ENCODE results near the gene PLEKHG3. TPM values are rescaled to one million over a fixed set of nuclear protein-coding genes. Genes with fewer than 3 reads are reported as not detected.

PLEKHG3 gene
- total and polyA plus RNA-seq, 10 of the 15 experiments (the other 5 are each of a cell fraction or from before 2014, with no cell fraction given): 0.03 to 0.73 (median 0.07) TPM; not detected in 5

DNA sequence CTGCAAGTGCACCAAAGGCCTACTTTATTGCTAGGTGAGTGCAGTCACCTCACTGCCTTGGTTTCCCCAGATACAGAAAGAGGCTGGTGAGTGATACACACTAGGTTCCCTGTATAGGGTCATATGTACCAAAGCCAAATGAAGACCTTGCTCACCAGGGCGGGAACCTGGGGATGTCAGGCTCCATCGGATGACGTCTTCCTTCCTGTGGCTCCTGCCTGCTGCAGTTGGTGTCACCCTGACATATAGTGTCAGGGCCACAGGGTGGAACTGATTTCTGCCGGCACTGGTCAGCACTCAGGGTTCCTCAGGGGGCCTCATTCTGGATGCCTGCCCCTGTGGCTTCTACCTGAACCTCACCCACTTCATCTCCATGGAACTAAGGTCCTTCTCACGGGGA, 43.1 kb downstream of the PLEKHG3 start:
- no peak for FAIRE-seq
- Histone ChIP-seq H3K4me3 (no peak overlapping the region), H4K20me1 (ENCODE audit: control insufficient read depth, insufficient read depth) (no peaks in the 10 kb centered on the region), H3K4me2 (ENCODE audit: control insufficient read depth, insufficient read depth) (no peak overlapping the region), H3K4me1 (ENCODE audit: control insufficient read depth, insufficient read depth, low read length) (no peaks in the 10 kb centered on the region), H3K27me3 (replicated peaks in 1 of 2; ENCODE audit: control insufficient read depth in 2 of 2, insufficient read depth in 2 of 2, low read length in 1 of 2) (peaks cover 0 to 2% of the 10 kb centered on the region in 2 experiments; a peak in 2 of 4 replicates), H3K9me3 (replicated peaks; ENCODE audit: control insufficient read depth, insufficient read depth, low read length) (no peaks in the 10 kb centered on the region; the same call in 2 of the 3 replicates), H2AFZ (ENCODE audit: control insufficient read depth, low read depth, low read length) (no peak overlapping the region), H3K27ac (ENCODE audit: control insufficient read depth, insufficient read depth) (no peak overlapping the region), H3K36me3 (ENCODE audit: control insufficient read depth in 2 of 2, insufficient read depth in 2 of 2, low read length in 1 of 2) (no peaks in the 10 kb centered on the region; a peak in 1 of 4 replicates), H3K9ac (ENCODE audit: control insufficient read depth, insufficient read depth, low read length) (no peak overlapping the region), H3K79me2 (ENCODE audit: control insufficient read depth, insufficient read depth, low read length) (no peaks in the 10 kb centered on the region)
- BruUV-seq (replicated peaks): no TSS peak
- WGBS (ENCODE audit: insufficient coverage, insufficient replicate concordance, low lambda C conversion rate, missing lambda C conversion rate): 40% methylated on average over 5 of the region's 5 CpGs
- CTCF ChIA-PET: no interaction called here
- no peak for DNase-seq (ENCODE audit: low read depth, low spot score)
- no peak for ATAC-seq
- POLR2A ChIA-PET: no interaction called here
- RAD21 ChIA-PET (ENCODE audit: unreplicated experiment): no interaction called here
- no peak for TF ChIP-seq RUNX3 (IDR thresholded peaks at IDR 0.05; ENCODE audit: low read length)
- TF ChIP-seq, protein P1, sequence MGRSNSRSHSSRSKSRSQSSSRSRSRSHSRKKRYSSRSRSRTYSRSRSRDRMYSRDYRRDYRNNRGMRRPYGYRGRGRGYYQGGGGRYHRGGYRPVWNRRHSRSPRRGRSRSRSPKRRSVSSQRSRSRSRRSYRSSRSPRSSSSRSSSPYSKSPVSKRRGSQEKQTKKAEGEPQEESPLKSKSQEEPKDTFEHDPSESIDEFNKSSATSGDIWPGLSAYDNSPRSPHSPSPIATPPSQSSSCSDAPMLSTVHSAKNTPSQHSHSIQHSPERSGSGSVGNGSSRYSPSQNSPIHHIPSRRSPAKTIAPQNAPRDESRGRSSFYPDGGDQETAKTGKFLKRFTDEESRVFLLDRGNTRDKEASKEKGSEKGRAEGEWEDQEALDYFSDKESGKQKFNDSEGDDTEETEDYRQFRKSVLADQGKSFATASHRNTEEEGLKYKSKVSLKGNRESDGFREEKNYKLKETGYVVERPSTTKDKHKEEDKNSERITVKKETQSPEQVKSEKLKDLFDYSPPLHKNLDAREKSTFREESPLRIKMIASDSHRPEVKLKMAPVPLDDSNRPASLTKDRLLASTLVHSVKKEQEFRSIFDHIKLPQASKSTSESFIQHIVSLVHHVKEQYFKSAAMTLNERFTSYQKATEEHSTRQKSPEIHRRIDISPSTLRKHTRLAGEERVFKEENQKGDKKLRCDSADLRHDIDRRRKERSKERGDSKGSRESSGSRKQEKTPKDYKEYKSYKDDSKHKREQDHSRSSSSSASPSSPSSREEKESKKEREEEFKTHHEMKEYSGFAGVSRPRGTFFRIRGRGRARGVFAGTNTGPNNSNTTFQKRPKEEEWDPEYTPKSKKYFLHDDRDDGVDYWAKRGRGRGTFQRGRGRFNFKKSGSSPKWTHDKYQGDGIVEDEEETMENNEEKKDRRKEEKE (IDR thresholded peaks at IDR 0.05): no peak
- no peak for TF ChIP-seq NRF1 (conservative IDR thresholded peaks at IDR 0.05; ENCODE audit: low read depth, low read length)
- TF ChIP-seq RAD51 (IDR thresholded peaks at IDR 0.05): no peak
- no peak for TF ChIP-seq YY1 (IDR thresholded peaks at IDR 0.05; ENCODE audit: low read depth, low read length)
- TF ChIP-seq TARDBP (IDR thresholded peaks at IDR 0.05; ENCODE audit: borderline replicate concordance): no peak
- no peak for TF ChIP-seq JUND (IDR thresholded peaks at IDR 0.05; ENCODE audit: low read depth, low read length)
- TF ChIP-seq, protein P2, sequence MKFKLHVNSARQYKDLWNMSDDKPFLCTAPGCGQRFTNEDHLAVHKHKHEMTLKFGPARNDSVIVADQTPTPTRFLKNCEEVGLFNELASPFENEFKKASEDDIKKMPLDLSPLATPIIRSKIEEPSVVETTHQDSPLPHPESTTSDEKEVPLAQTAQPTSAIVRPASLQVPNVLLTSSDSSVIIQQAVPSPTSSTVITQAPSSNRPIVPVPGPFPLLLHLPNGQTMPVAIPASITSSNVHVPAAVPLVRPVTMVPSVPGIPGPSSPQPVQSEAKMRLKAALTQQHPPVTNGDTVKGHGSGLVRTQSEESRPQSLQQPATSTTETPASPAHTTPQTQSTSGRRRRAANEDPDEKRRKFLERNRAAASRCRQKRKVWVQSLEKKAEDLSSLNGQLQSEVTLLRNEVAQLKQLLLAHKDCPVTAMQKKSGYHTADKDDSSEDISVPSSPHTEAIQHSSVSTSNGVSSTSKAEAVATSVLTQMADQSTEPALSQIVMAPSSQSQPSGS (IDR thresholded peaks at IDR 0.05; ENCODE audit: low read length): no peak
- TF ChIP-seq ETV6 (conservative IDR thresholded peaks at IDR 0.05 in 1 of 2, IDR thresholded peaks at IDR 0.05 in 1 of 2; ENCODE audit: borderline replicate concordance in 1 of 2, low read depth in 1 of 2): no peak
- TF ChIP-seq PML (IDR thresholded peaks at IDR 0.05; ENCODE audit: low read length): no peak
- no peak for TF ChIP-seq PAX8 (IDR thresholded peaks at IDR 0.05)
- no peak for TF ChIP-seq HDAC6 (IDR thresholded peaks at IDR 0.05; ENCODE audit: unreplicated experiment)
- no peak for TF ChIP-seq FOXM1 (IDR thresholded peaks at IDR 0.05; ENCODE audit: low read depth, low read length)
- TF ChIP-seq, protein P3, sequence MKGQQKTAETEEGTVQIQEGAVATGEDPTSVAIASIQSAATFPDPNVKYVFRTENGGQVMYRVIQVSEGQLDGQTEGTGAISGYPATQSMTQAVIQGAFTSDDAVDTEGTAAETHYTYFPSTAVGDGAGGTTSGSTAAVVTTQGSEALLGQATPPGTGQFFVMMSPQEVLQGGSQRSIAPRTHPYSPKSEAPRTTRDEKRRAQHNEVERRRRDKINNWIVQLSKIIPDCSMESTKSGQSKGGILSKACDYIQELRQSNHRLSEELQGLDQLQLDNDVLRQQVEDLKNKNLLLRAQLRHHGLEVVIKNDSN (IDR thresholded peaks at IDR 0.05; ENCODE audit: borderline replicate concordance, extremely low read length, insufficient read depth, low read depth, low read length): no peak
- no peak for TF ChIP-seq CBFB (IDR thresholded peaks at IDR 0.05; ENCODE audit: low read depth)
- TF ChIP-seq, protein P4, sequence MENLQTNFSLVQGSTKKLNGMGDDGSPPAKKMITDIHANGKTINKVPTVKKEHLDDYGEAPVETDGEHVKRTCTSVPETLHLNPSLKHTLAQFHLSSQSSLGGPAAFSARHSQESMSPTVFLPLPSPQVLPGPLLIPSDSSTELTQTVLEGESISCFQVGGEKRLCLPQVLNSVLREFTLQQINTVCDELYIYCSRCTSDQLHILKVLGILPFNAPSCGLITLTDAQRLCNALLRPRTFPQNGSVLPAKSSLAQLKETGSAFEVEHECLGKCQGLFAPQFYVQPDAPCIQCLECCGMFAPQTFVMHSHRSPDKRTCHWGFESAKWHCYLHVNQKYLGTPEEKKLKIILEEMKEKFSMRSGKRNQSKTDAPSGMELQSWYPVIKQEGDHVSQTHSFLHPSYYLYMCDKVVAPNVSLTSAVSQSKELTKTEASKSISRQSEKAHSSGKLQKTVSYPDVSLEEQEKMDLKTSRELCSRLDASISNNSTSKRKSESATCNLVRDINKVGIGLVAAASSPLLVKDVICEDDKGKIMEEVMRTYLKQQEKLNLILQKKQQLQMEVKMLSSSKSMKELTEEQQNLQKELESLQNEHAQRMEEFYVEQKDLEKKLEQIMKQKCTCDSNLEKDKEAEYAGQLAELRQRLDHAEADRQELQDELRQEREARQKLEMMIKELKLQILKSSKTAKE (IDR thresholded peaks at IDR 0.05; ENCODE audit: low read depth, poor library complexity, severe bottlenecking): no peak
- no peak for TF ChIP-seq RFX5 (IDR thresholded peaks at IDR 0.05; ENCODE audit: low read depth, low read length)
- no peak for TF ChIP-seq ESRRA (IDR thresholded peaks at IDR 0.05; ENCODE audit: low read length)
- in situ Hi-C loops (cut with MboI): no loop called here
- intact Hi-C loops (cut with micrococcal nuclease; ENCODE audit: unreplicated experiment): no loop called here
- SMC1A ChIA-PET (ENCODE audit: uncharacterized antibody, unreplicated experiment): no interaction called here
